Activated CD4-positive, alpha-beta T cell treated with anti-CD3 and anti-CD28 coated beads for 36 hours (primary cell): ENCODE data around the gene CHST4. TPM values are rescaled to one million over a fixed set of nuclear protein-coding genes. Genes with fewer than 3 reads are reported as not detected.

Experiments
- ATAC-seq: fragments of 200-7000 bp; cut with Tn5 transposase; one replicate; pipeline ENCODE4 v1.10.0; 2021; ENCODE audit warnings: mild to moderate bottlenecking, moderate library complexity
- CTCF ChIA-PET: fragments of 350-600 bp; sonication (Branson Sonifier 250); formaldehyde crosslinking; loops from one replicate; lab custom pipeline; 2021; ENCODE audit warnings: antibody characterized with exemption; lab: Charles Lee
- POLR2A ChIA-PET: fragments of 350-600 bp; sonication (Branson Sonifier 250); formaldehyde crosslinking; loops from one replicate; lab custom pipeline; 2021; ENCODE audit warnings: antibody characterized with exemption, inconsistent platforms; lab: Charles Lee
- DNase-seq: peaks from one replicate; pipeline ENCODE4 v3.0.0-alpha.2; 2020
- H3K27ac Mint-ChIP-seq: one replicate; pipeline ENCODE4 v1.8.0; 2021; ENCODE audit warnings: mixed read lengths
- H3K27me3 Mint-ChIP-seq: one replicate; pipeline ENCODE4 v1.8.0; 2021; ENCODE audit warnings: mixed read lengths
- H3K36me3 Mint-ChIP-seq: one replicate; pipeline ENCODE4 v1.8.0; 2021; ENCODE audit warnings: low read depth, mixed read lengths
- H3K4me1 Mint-ChIP-seq: one replicate; pipeline ENCODE4 v1.8.0; 2021; ENCODE audit warnings: mixed read lengths
- H3K4me3 Mint-ChIP-seq: one replicate; pipeline ENCODE4 v1.8.0; 2021; ENCODE audit warnings: mild to moderate bottlenecking, moderate library complexity, mixed read lengths
- H3K9me3 Mint-ChIP-seq: one replicate; pipeline ENCODE4 v1.8.0; 2021; ENCODE audit warnings: low read depth, mixed read lengths
- intact Hi-C, 2 experiments: fragments of 100-400 bp; cut with DNase I in 1 of 2; cut with micrococcal nuclease in 1 of 2; formaldehyde crosslinking; loops; one replicate each; pipeline versions ENCODE4 v1.14.2 to v1.15.1; 2022 to 2024; cut with DNase I, micrococcal nuclease
- total RNA-seq, 2 experiments: library from RNA; stranded (reverse); gene quantifications; one replicate each; pipeline ENCODE4 v1.2.3, GENCODE V29; 2021

CHST4 gene
- total RNA-seq, result not detected

GRCh38 chr16:71526111-71526631 is at the start of gene CHST4:
CHST4 (plus strand) TSS chr16:71526426; CDS start chr16:71536678, 10,252 bp downstream.
- Mint-ChIP-seq H3K27me3 (peaks cover 25% of the 10 kb centered on the region), H3K36me3 (no peaks in the 10 kb centered on the region), H3K9me3 (no peaks in the 10 kb centered on the region), H3K4me3 (no peak within 1 kb of the TSS), H3K4me1 (peaks cover 5% of the 10 kb centered on the region), H3K27ac (no peak within 1 kb of the TSS)
- intact Hi-C loops, result no loop called here
- CTCF ChIA-PET, result interaction anchor here (0.7 to 1.7 kb wide), 9 partner anchors 13 to 115 kb away, joined by 3 to 6 read pairs (median 4); no protein-coding TSS in a partner anchor
- peak; percentile 29 for DNase-seq
- POLR2A ChIA-PET, result no interaction called here
- peak; percentile 64 for ATAC-seq

GRCh38 chr16:71476457-71477124 is 49.6 kb upstream of the CHST4 start:
- CTCF ChIA-PET, result no interaction called here
- no peak overlapping the region for H3K4me3 Mint-ChIP-seq
- peaks cover 13% of the 10 kb centered on the region for H3K36me3 Mint-ChIP-seq
- no peaks in the 10 kb centered on the region for H3K4me1 Mint-ChIP-seq
- no peaks in the 10 kb centered on the region for H3K9me3 Mint-ChIP-seq
- no peak overlapping the region for H3K27ac Mint-ChIP-seq
- no peaks in the 10 kb centered on the region for H3K27me3 Mint-ChIP-seq
- POLR2A ChIA-PET, result no interaction called here
- ATAC-seq (no peak), DNase-seq (no peak)
- intact Hi-C loops, result no loop called here

GRCh38 chr16:71479420-71479819 is 46.8 kb upstream of the CHST4 start:
- ChIA-PET POLR2A (interaction anchor here (0.7 kb wide), 1 partner anchor 14 kb away, joined by 5 read pairs; no protein-coding TSS in a partner anchor), CTCF (interaction anchor here (0.9 to 1.0 kb wide), 2 partner anchors 15 to 132 kb away, joined by 3 to 5 read pairs; no protein-coding TSS in a partner anchor)
- Mint-ChIP-seq H3K27me3 (no peaks in the 10 kb centered on the region), H3K27ac (no peak overlapping the region), H3K4me3 (no peak overlapping the region), H3K4me1 (peaks cover 8% of the 10 kb centered on the region), H3K9me3 (no peaks in the 10 kb centered on the region), H3K36me3 (peaks cover 13% of the 10 kb centered on the region)
- no peak for ATAC-seq
- no peak for DNase-seq
- intact Hi-C loops, result no loop called here

GRCh38 chr16:71480956-71481355 is 45.3 kb upstream of the CHST4 start:
- intact Hi-C loops, result loop anchor here in 1 of 2 experiments (5.0 to 10.0 kb wide), 2 partner anchors 364 to 744 kb away; partner anchors contain the start of gene ATXN1L
- Mint-ChIP-seq H3K27ac (peak overlapping the region; percentile 47), H3K9me3 (no peaks in the 10 kb centered on the region), H3K27me3 (no peaks in the 10 kb centered on the region), H3K36me3 (peaks cover 10% of the 10 kb centered on the region), H3K4me1 (peaks cover 14% of the 10 kb centered on the region), H3K4me3 (no peak overlapping the region)
- ChIA-PET CTCF (interaction anchor here (1.5 kb wide), 1 partner anchor 19 kb away, joined by 3 read pairs; no protein-coding TSS in a partner anchor), POLR2A (no interaction called here)
- ATAC-seq (no peak), DNase-seq (no peak)

- CTCF ChIA-PET, result interaction anchor here (1.5 to 1.9 kb wide), 2 partner anchors 17 to 20 kb away, joined by 3 to 9 read pairs; partner anchors contain the start of gene ZNF23
- DNase-seq, result no peak
- intact Hi-C loops, result loop anchor here in 1 of 2 experiments (5.0 to 10.0 kb wide), 2 partner anchors 362 to 745 kb away; partner anchors contain the start of gene ATXN1L
- POLR2A ChIA-PET, result no interaction called here
- H3K4me1 Mint-ChIP-seq, result peaks cover 14% of the 10 kb centered on the region
- no peak overlapping the region for H3K27ac Mint-ChIP-seq
- H3K36me3 Mint-ChIP-seq, result peaks cover 3% of the 10 kb centered on the region
- H3K4me3 Mint-ChIP-seq, result no peak overlapping the region
- H3K9me3 Mint-ChIP-seq, result no peaks in the 10 kb centered on the region
- H3K27me3 Mint-ChIP-seq, result peaks cover 3% of the 10 kb centered on the region
- ATAC-seq, result no peak
These were observed 43.7 kb upstream of the CHST4 start for GRCh38 chr16:71482569-71482968.

- H3K27ac Mint-ChIP-seq, result peak overlapping the region; percentile 90
- intact Hi-C loops, result loop anchor here (1.0 to 10.0 kb wide), 10 partner anchors 22 to 747 kb away; partner anchors contain the start of genes ZNF23 (in 2 of the 2), AP1G1 (in 1 of the 2), ATXN1L (in 1 of the 2) and CMTR2 (in 1 of the 2)
- H3K9me3 Mint-ChIP-seq, result no peaks in the 10 kb centered on the region
These were observed 42.0 kb upstream of the CHST4 start for GRCh38 chr16:71484006-71484893.

GRCh38 chr16:71489122-71489521 is 37.1 kb upstream of the CHST4 start, which contains the start of gene ZNF19:
ZNF19 (minus strand) TSS chr16:71489324; CDS start chr16:71482114, 7,210 bp downstream.
- Mint-ChIP-seq H3K9me3 (no peaks in the 10 kb centered on the region), H3K27me3 (peaks cover 3% of the 10 kb centered on the region), H3K36me3 (no peaks in the 10 kb centered on the region), H3K27ac (no peak within 1 kb of the TSS), H3K4me3 (no peak within 1 kb of the TSS), H3K4me1 (peaks cover 6% of the 10 kb centered on the region)
- no peak for ATAC-seq
- POLR2A ChIA-PET, result interaction anchor here (0.6 kb wide), 1 partner anchor 374 kb away, joined by 4 read pairs; no protein-coding TSS in a partner anchor
- CTCF ChIA-PET, result interaction anchor here (0.6 to 4.8 kb wide), 3 partner anchors 10 to 153 kb away, joined by 3 to 36 read pairs (median 3); no protein-coding TSS in a partner anchor
- intact Hi-C loops, result loop anchor here in 1 of 2 experiments (10.0 kb wide), 1 partner anchor 356 kb away; the partner anchor contains the start of gene ATXN1L
- DNase-seq, result no peak

More at GRCh38 chr16:71484006-71484893, 42.0 kb upstream of the CHST4 start:
- ChIA-PET POLR2A (interaction anchor here (0.9 kb wide), 1 partner anchor 22 kb away, joined by 4 read pairs; the partner anchor contains the start of gene ZNF23), CTCF (interaction anchor here (0.6 to 1.9 kb wide), 6 partner anchors 13 to 127 kb away, joined by 3 to 9 read pairs (median 4); partner anchors contain the start of gene ZNF23)
- ATAC-seq (peak; percentile 90), DNase-seq (peak; percentile 91)
- H3K36me3 Mint-ChIP-seq, result no peaks in the 10 kb centered on the region
- peaks cover 3% of the 10 kb centered on the region for H3K27me3 Mint-ChIP-seq
- peaks cover 14% of the 10 kb centered on the region for H3K4me1 Mint-ChIP-seq
- peak overlapping the region; percentile 75 for H3K4me3 Mint-ChIP-seq

- Mint-ChIP-seq H3K27ac (no peak overlapping the region), H3K36me3 (no peaks in the 10 kb centered on the region), H3K27me3 (peaks cover 5% of the 10 kb centered on the region), H3K9me3 (no peaks in the 10 kb centered on the region), H3K4me3 (no peak overlapping the region), H3K4me1 (no peaks in the 10 kb centered on the region)
- POLR2A ChIA-PET, result no interaction called here
- DNase-seq (no peak), ATAC-seq (no peak)
- intact Hi-C loops, result no loop called here
- CTCF ChIA-PET, result interaction anchor here (0.8 to 4.8 kb wide), 3 partner anchors 9 to 121 kb away, joined by 3 to 36 read pairs (median 5); no protein-coding TSS in a partner anchor
These were observed 35.9 kb upstream of the CHST4 start for GRCh38 chr16:71490361-71490760.

- POLR2A ChIA-PET, result no interaction called here
- no peak for ATAC-seq
- Mint-ChIP-seq H3K9me3 (no peaks in the 10 kb centered on the region), H3K4me1 (no peaks in the 10 kb centered on the region), H3K36me3 (no peaks in the 10 kb centered on the region), H3K27ac (no peak overlapping the region), H3K4me3 (no peak overlapping the region), H3K27me3 (peaks cover 5% of the 10 kb centered on the region)
- intact Hi-C loops, result no loop called here
- CTCF ChIA-PET, result interaction anchor here (1.1 to 4.8 kb wide), 2 partner anchors 8 to 120 kb away, joined by 5 to 36 read pairs; no protein-coding TSS in a partner anchor
- DNase-seq, result no peak
These were observed 35.2 kb upstream of the CHST4 start for GRCh38 chr16:71491054-71491453.

GRCh38 chr16:71492786-71493185 is 33.4 kb upstream of the CHST4 start:
- CTCF ChIA-PET, result no interaction called here

More at GRCh38 chr16:71492786-71493185, 33.4 kb upstream of the CHST4 start:
- Mint-ChIP-seq H3K4me3 (no peak overlapping the region), H3K4me1 (no peaks in the 10 kb centered on the region), H3K36me3 (no peaks in the 10 kb centered on the region), H3K27ac (no peak overlapping the region), H3K27me3 (peaks cover 2% of the 10 kb centered on the region), H3K9me3 (no peaks in the 10 kb centered on the region)
- DNase-seq (no peak), ATAC-seq (no peak)
- POLR2A ChIA-PET, result interaction anchor here (0.6 kb wide), 1 partner anchor 72 kb away, joined by 4 read pairs; no protein-coding TSS in a partner anchor
- intact Hi-C loops, result no loop called here
